NCI-H1417 treated with DMSO at 0.1 percent for 48 hours (cell line): ENCODE measurements around the gene DNAJB12.
"Not testable (repeated sequence)": the region's sequence is repeated elsewhere in the genome, so short reads cannot be mapped to it uniquely, and the experiment has no call there.

Experiments
- DNase-seq: peaks from one replicate; lab custom pipeline; 2025; lab: John Stamatoyannopoulos, UW

DNAJB12 gene

GRCh38 chr10:72354356-72355213, at the start of gene DNAJB12:
Gene DNAJB12, minus strand, starts transcription at chr10:72354919. Its CDS starts 22 bp downstream, at chr10:72354897.
- peak; percentile 60 for DNase-seq

GRCh38 chr10:72395581-72395980, 40.9 kb upstream of the DNAJB12 start:
- DNase-seq, result not testable (repeated sequence)

- no peak for DNase-seq
Measured at GRCh38 chr10:72392571-72392970, 37.9 kb upstream of the DNAJB12 start.

- DNase-seq, result no peak
Measured at GRCh38 chr10:72390764-72391163, 36.0 kb upstream of the DNAJB12 start.

- DNase-seq, result no peak
Measured at GRCh38 chr10:72389716-72390115, 35.0 kb upstream of the DNAJB12 start.

- DNase-seq, result no peak
Measured at GRCh38 chr10:72389014-72389413, 34.3 kb upstream of the DNAJB12 start.

- DNase-seq, result no peak
Measured at GRCh38 chr10:72388062-72388461, 33.3 kb upstream of the DNAJB12 start.

- no peak for DNase-seq
Measured at GRCh38 chr10:72386916-72387586, 32.3 kb upstream of the DNAJB12 start.

- DNase-seq, result no peak
Measured at GRCh38 chr10:72385724-72386123, 31.0 kb upstream of the DNAJB12 start.

GRCh38 chr10:72384982-72385381, 30.3 kb upstream of the DNAJB12 start:
- DNase-seq, result not testable (repeated sequence)

GRCh38 chr10:72379776-72380175, 25.1 kb upstream of the DNAJB12 start:
- DNase-seq, result no peak

- no peak for DNase-seq
Measured at GRCh38 chr10:72379062-72379461, 24.3 kb upstream of the DNAJB12 start.

- no peak for DNase-seq
Measured at GRCh38 chr10:72375585-72375984, 20.9 kb upstream of the DNAJB12 start.

GRCh38 chr10:72375173-72375572, 20.5 kb upstream of the DNAJB12 start:
- DNase-seq, result no peak

GRCh38 chr10:72370201-72370722, 15.5 kb upstream of the DNAJB12 start:
- DNase-seq, result no peak

- DNase-seq, result no peak
Measured at GRCh38 chr10:72367301-72367960, 12.7 kb upstream of the DNAJB12 start.

GRCh38 chr10:72365106-72365895, 10.6 kb upstream of the DNAJB12 start:
- no peak for DNase-seq

GRCh38 chr10:72364239-72364777, 9.6 kb upstream of the DNAJB12 start:
- peak; percentile 8 for DNase-seq

- DNase-seq, result no peak
Measured at GRCh38 chr10:72356987-72357386, 2.3 kb upstream of the DNAJB12 start.

- DNase-seq, result no peak
Measured at GRCh38 chr10:72356115-72356514, 1.4 kb upstream of the DNAJB12 start.

- DNase-seq, result no peak
Measured at GRCh38 chr10:72355214-72355555, 466 bp upstream of the DNAJB12 start.

- no peak for DNase-seq
Measured at GRCh38 chr10:72353965-72354355, 759 bp downstream of the DNAJB12 start.
